ENCODE data around the gene POC1A. TPM values are rescaled to one million over a fixed set of nuclear protein-coding genes. Genes with fewer than 3 reads are reported as not detected.

The POC1A gene
- total RNA-seq, 1 experiment from 2014 or later, result 29.0 TPM

- peaks cover 5% of the 10 kb centered on the region; the same call in 1 of the 2 replicates for H3K4me1 ChIP-seq (ENCODE audit: insufficient read depth, low read length)
- no peak overlapping the region for H3K14ac ChIP-seq (ENCODE audit: insufficient read depth, low read length)
- no peak overlapping the region for H2BK12ac ChIP-seq (ENCODE audit: insufficient read length, low read depth, low read length)
- no peaks in the 10 kb centered on the region for H4K20me1 ChIP-seq (ENCODE audit: control insufficient read depth, insufficient read depth, insufficient read length)
- H3T11ph ChIP-seq (ENCODE audit: low read length), result no peak overlapping the region
- H4K5ac ChIP-seq (ENCODE audit: insufficient read length, low read depth, low read length), result no peak overlapping the region
- no peak overlapping the region for H3K18ac ChIP-seq (ENCODE audit: insufficient read length, low read depth, low read length)
- Mint-ChIP-seq H3K9me3 (no peaks in the 10 kb centered on the region), H3K4me3 (peak overlapping the region; percentile 36 to 69; a peak in 4 of 5 replicates), H3K4me1 (peaks cover 15 to 28% of the 10 kb centered on the region in 2 experiments), H3K27ac (peak overlapping the region in 2 of 3 experiments; percentile 65 to 76; a peak in 3 of 7 replicates), H3K36me3 (ENCODE audit: insufficient read depth in 1 of 3, low read depth in 3 of 3) (peaks cover 15 to 44% (median 35%) of the 10 kb centered on the region in 3 experiments; a peak in 6 of 7 replicates), H3K27me3 (ENCODE audit: low read depth) (peaks cover 5% of the 10 kb centered on the region)
- no peaks in the 10 kb centered on the region; the same call in 1 of the 2 replicates for H3K27me3 ChIP-seq (ENCODE audit: insufficient read depth, low read length)
- no peaks in the 10 kb centered on the region for H3K79me2 ChIP-seq (ENCODE audit: insufficient read depth, low read length)
- H3K9me3 ChIP-seq (ENCODE audit: control insufficient read depth, low read depth, low read length), result no peaks in the 10 kb centered on the region
- H4K8ac ChIP-seq (replicated peaks; ENCODE audit: insufficient read length, low read depth, low read length), result no peak overlapping the region
- no peak for DNase-seq
- H3K4ac ChIP-seq (ENCODE audit: low read depth, low read length), result no peak overlapping the region
- no peak overlapping the region for H2BK20ac ChIP-seq (ENCODE audit: low read depth, low read length, poor library complexity, severe bottlenecking)
- no peak overlapping the region for H3K23ac ChIP-seq (ENCODE audit: insufficient read length, low read depth, low read length)
- no peak overlapping the region for H4K91ac ChIP-seq (ENCODE audit: insufficient read length, low read depth, low read length)
- no peak overlapping the region for H2BK5ac ChIP-seq (ENCODE audit: insufficient read length, low read length)
- TF ChIP-seq CTCF (conservative IDR thresholded peaks at IDR 0.05), result peak; percentile 25; the same call in 1 of the 3 replicates
- H2BK120ac ChIP-seq (ENCODE audit: low read depth, low read length, poor library complexity, severe bottlenecking), result no peak overlapping the region
- H3K27ac ChIP-seq (ENCODE audit: insufficient read length, low read depth, low read length), result peak overlapping the region; percentile 24
- no CpG with 5 or more reads among the region's 31 CpGs for WGBS (ENCODE audit: extremely low coverage, insufficient read length, low lambda C conversion rate)
- H3K56ac ChIP-seq (ENCODE audit: insufficient read length, low read depth, low read length), result no peak overlapping the region
- H3K23me2 ChIP-seq (ENCODE audit: insufficient read length, low read depth, low read length, poor library complexity, severe bottlenecking), result peaks cover 13% of the 10 kb centered on the region
- no peak overlapping the region for H2AK5ac ChIP-seq (ENCODE audit: insufficient read length, low read length)
- no peak overlapping the region for H2BK15ac ChIP-seq (ENCODE audit: low read depth, low read length)
- no peak overlapping the region for H2AFZ ChIP-seq (ENCODE audit: low read length)
- H3K9ac ChIP-seq (ENCODE audit: extremely low read depth, insufficient read length, low read length), result no peak overlapping the region
- H3K4me2 ChIP-seq (ENCODE audit: insufficient read depth, insufficient read length, low read length), result no peak overlapping the region
- H3K79me1 ChIP-seq (ENCODE audit: insufficient read depth, low read depth, low read length, poor library complexity, severe bottlenecking), result no peaks in the 10 kb centered on the region
Observed at GRCh38 chr3:52053307-52054304, 100.6 kb downstream of the POC1A start.

Data from H9 (cell line).